SU-DHL-6 (cell line): ENCODE measurements around the gene PPP1R27.

Source experiments
- CTCF ChIP-seq: fragments of 200-600 bp; sonication (generic); IDR thresholded peaks from one replicate; pipeline ENCODE4 v1.5.1; 2017; ENCODE audit warnings: antibody characterized with exemption, mild to moderate bottlenecking, low read length, moderate library complexity; ENCODE audit not compliant: insufficient read depth, poor library complexity, severe bottlenecking
- EZH2phosphoT487 ChIP-seq: fragments of 200-600 bp; sonication (generic), shearing (Covaris generic); conservative IDR thresholded peaks from 2 replicates; pipeline ENCODE4 v1.6.1; 2018; ENCODE audit warnings: mild to moderate bottlenecking, antibody characterized with exemption, low read length, moderate library complexity, mixed read lengths

GRCh38 chr17:81831563-81831956 lies 3.3 kb downstream of the PPP1R27 start:
- TF ChIP-seq CTCF (no peak), EZH2phosphoT487 (no peak)
